ENCODE results near the gene SINHCAF. TPM values are rescaled to one million over a fixed set of nuclear protein-coding genes. Genes with fewer than 3 reads are reported as not detected.

SINHCAF gene
- total and polyA plus RNA-seq, 2 of the 8 experiments (the other 6 are each of a cell fraction or from before 2014, with no cell fraction given): 138 to 576 TPM

DNA sequence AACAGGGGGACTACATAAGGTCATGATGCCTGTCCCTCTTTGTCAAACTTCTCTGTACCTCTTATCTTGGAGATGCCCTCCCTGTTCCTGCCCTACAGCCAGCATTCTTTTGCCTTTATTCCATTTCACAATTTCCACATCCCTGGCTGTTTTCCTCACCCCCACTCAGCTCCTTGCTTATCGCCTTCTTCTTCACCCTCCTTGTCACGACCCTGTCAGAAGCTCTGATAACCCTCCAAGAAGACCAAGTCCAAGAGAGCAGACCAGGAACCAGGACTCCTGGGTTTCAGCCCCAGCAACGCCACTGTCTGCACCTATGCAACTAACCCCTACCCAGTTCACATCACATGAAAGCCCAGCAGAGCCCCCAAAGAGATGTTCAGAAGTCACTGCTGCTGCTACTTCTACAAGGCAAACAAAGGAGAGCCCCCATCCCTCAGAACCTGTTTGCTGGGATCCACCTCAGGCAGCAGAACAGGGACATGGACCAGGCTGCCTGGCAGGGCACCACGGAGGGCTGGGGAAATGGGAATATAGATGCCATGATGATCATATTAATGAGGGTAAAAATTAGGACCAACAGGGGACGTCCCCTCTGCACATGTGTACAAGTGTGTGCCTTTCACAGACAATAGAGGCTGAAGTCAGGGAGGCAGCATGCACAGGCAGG lies 92.8 kb downstream of the SINHCAF start:
- Histone ChIP-seq H3K14ac (ENCODE audit: insufficient read length) (no peak overlapping the region), H3K4me3 (ENCODE audit: extremely low read depth in 1 of 4, insufficient read depth in 2 of 4, low read depth in 3 of 4, low read length in 4 of 4) (no peak overlapping the region), H4K8ac (ENCODE audit: extremely low read depth, insufficient read depth, low read length) (no peak overlapping the region), H3K79me1 (ENCODE audit: low read depth, low read length) (no peaks in the 10 kb centered on the region), H3K4ac (replicated peaks; ENCODE audit: insufficient read length, low read depth, low read length) (no peak overlapping the region), H2BK120ac (replicated peaks; ENCODE audit: low read depth, low read length) (no peak overlapping the region), H2AK5ac (ENCODE audit: low read depth, low read length) (no peak overlapping the region), H3K4me2 (ENCODE audit: insufficient read depth in 1 of 2, low read depth in 2 of 2, low read length in 2 of 2) (no peak overlapping the region), H3K18ac (ENCODE audit: extremely low read depth, low read length) (no peak overlapping the region), H3K9me3 (ENCODE audit: insufficient read depth in 2 of 2, low read depth in 1 of 2, low read length in 1 of 2) (0 out of 4 replicates have a peak, but pooled peaks cover 0 to 5% of the 10 kb centered on the region in 2 experiments), H3K79me2 (ENCODE audit: control insufficient read depth in 1 of 2, insufficient read depth in 2 of 2, low read length in 2 of 2) (no peaks in the 10 kb centered on the region), H3K36me3 (ENCODE audit: control insufficient read depth in 2 of 4, insufficient read depth in 4 of 4, low read length in 3 of 4) (no peaks in the 10 kb centered on the region), H4K5ac (ENCODE audit: insufficient read length, low read depth, low read length) (no peak overlapping the region), H3K23ac (ENCODE audit: insufficient read length) (no peak overlapping the region), H2BK15ac (ENCODE audit: low read length) (no peak overlapping the region), H3K27me3 (replicated peaks in 1 of 4; ENCODE audit: control insufficient read depth in 3 of 4, extremely low read depth in 1 of 4, insufficient read depth in 3 of 4, low read length in 3 of 4) (0 out of 7 replicates have a peak, but pooled peaks cover 0 to 3% (median 0%) of the 10 kb centered on the region in 4 experiments), H3K27ac (ENCODE audit: low read depth, low read length) (no peak overlapping the region), H3K9ac (replicated peaks in 1 of 4; ENCODE audit: extremely low read depth in 1 of 4, low read depth in 3 of 4, low read length in 3 of 4) (no peak overlapping the region), H2AFZ (ENCODE audit: low read length) (no peak overlapping the region), H2BK20ac (ENCODE audit: low read length) (no peak overlapping the region), H3K4me1 (replicated peaks in 1 of 4; ENCODE audit: control insufficient read depth in 3 of 4, insufficient read depth in 4 of 4, low read length in 3 of 4) (peaks cover 0 to 5% (median 3%) of the 10 kb centered on the region in 4 experiments; a peak in 5 of 7 replicates), H4K20me1 (replicated peaks in 1 of 2; ENCODE audit: control insufficient read depth in 1 of 2, insufficient read depth in 2 of 2, low read length in 2 of 2) (no peaks in the 10 kb centered on the region), H3K56ac (replicated peaks; ENCODE audit: insufficient read length, low read depth, low read length) (no peak overlapping the region), H2BK5ac (ENCODE audit: low read depth, low read length) (no peak overlapping the region), H3K23me2 (ENCODE audit: low read depth, low read length) (no peaks in the 10 kb centered on the region), H4K91ac (replicated peaks; ENCODE audit: insufficient read length, low read length) (no peak overlapping the region), H2BK12ac (ENCODE audit: low read depth, low read length) (no peak overlapping the region)
- POLR2A ChIA-PET (ENCODE audit: partially characterized antibody): interaction anchor here (1.0 to 1.2 kb wide), 2 partner anchors 11 to 408 kb away, joined by 3 read pairs; no protein-coding TSS in a partner anchor
- no peak for DNase-seq (ENCODE audit: low read depth in 1 of 2, low spot score in 2 of 2)
- CTCF ChIA-PET (ENCODE audit: partially characterized antibody): interaction anchor here (0.8 to 4.6 kb wide), 8 partner anchors 10 to 387 kb away, joined by 3 to 25 read pairs (median 4); no protein-coding TSS in a partner anchor
- WGBS, 2 experiments (ENCODE audit: extremely low coverage in 1 of 2, insufficient coverage in 1 of 2, insufficient read length in 1 of 2, insufficient replicate concordance in 2 of 2, low coverage in 1 of 2, low lambda C conversion rate in 2 of 2, missing lambda C conversion rate in 1 of 2): 66% methylated on average over 5 of the region's 5 CpGs; no CpG with 5 or more reads in 1 of the 2 experiments
- no peak for FAIRE-seq
- no peak for TF ChIP-seq TAF7 (optimal IDR thresholded peaks at IDR 0.05; ENCODE audit: borderline replicate concordance, low read depth, low read length)
